Endometrial microvascular endothelial cells (primary cell): ENCODE measurements around the gene MIEF1. TPM values are rescaled to one million over a fixed set of nuclear protein-coding genes. Genes with fewer than 3 reads are reported as not detected.

Source experiments
- in situ Hi-C: cut with HindIII; loops from 2 replicates; pipeline ENCODE4 v1.10.0; 2017; ENCODE audit warnings: low sequenced_read_pairs, low pct_unique_long_range_greater_than_20kb; ENCODE audit errors: inconsistent ontology term
- total RNA-seq: library from RNA; depleted of rRNA; stranded (reverse); fragments of >200 nt; gene quantifications from one replicate; pipeline ENCODE4 v1.2.3, GENCODE V29; 2015; ENCODE audit errors: inconsistent ontology term

Gene MIEF1
- total RNA-seq, 1 donor from 2014 or later, result 36.1 TPM

- in situ Hi-C loops, result no loop called here
Observed at GRCh38 chr22:39487826-39488520, 14.1 kb upstream of the MIEF1 start.

GRCh38 chr22:39488563-39489083 is 13.5 kb upstream of the MIEF1 start:
- in situ Hi-C loops, result no loop called here

GRCh38 chr22:39489094-39490068 is 12.7 kb upstream of the MIEF1 start:
- in situ Hi-C loops, result no loop called here

- in situ Hi-C loops, result no loop called here
Observed at GRCh38 chr22:39490135-39490798, 11.8 kb upstream of the MIEF1 start.

- in situ Hi-C loops, result no loop called here
Observed at GRCh38 chr22:39490966-39491680, 11.0 kb upstream of the MIEF1 start.

- in situ Hi-C loops, result no loop called here
Observed at GRCh38 chr22:39491696-39492095, 10.4 kb upstream of the MIEF1 start.

- in situ Hi-C loops, result no loop called here
Observed at GRCh38 chr22:39492186-39492585, 9.9 kb upstream of the MIEF1 start.

GRCh38 chr22:39493759-39494158 is 8.3 kb upstream of the MIEF1 start:
- in situ Hi-C loops, result no loop called here

- in situ Hi-C loops, result no loop called here
Observed at GRCh38 chr22:39494471-39495120, 7.5 kb upstream of the MIEF1 start.

- in situ Hi-C loops, result no loop called here
Observed at GRCh38 chr22:39496131-39496838, 5.8 kb upstream of the MIEF1 start.

- in situ Hi-C loops, result no loop called here
Observed at GRCh38 chr22:39497429-39497828, 4.7 kb upstream of the MIEF1 start.

- in situ Hi-C loops, result no loop called here
Observed at GRCh38 chr22:39498368-39498767, 3.7 kb upstream of the MIEF1 start.

GRCh38 chr22:39498802-39499201 is 3.3 kb upstream of the MIEF1 start:
- in situ Hi-C loops, result no loop called here

GRCh38 chr22:39500101-39500500 is 2.0 kb upstream of the MIEF1 start:
- in situ Hi-C loops, result no loop called here

GRCh38 chr22:39501644-39502108 is 414 bp upstream of the MIEF1 start:
- in situ Hi-C loops, result no loop called here

GRCh38 chr22:39502789-39503409 is 809 bp downstream of the MIEF1 start:
- in situ Hi-C loops, result no loop called here

GRCh38 chr22:39503630-39504029 is 1.5 kb downstream of the MIEF1 start:
- in situ Hi-C loops, result no loop called here
